Astrocyte (in vitro differentiated cells and primary cell): Measurements from ENCODE around the gene AUTS2. TPM values are rescaled to one million over a fixed set of nuclear protein-coding genes. Genes with fewer than 3 reads are reported as not detected.

Experiments
- DNase-seq: peaks from one replicate; pipeline ENCODE4 v3.0.0-alpha.2; 2010; ENCODE audit warnings: low read depth
- FAIRE-seq: peaks from 2 replicates; lab custom pipeline; 2011; peaks lifted over from hg19 to GRCh38; lab: Jason Lieb, UNC
- H2AFZ ChIP-seq: 2 replicates; pipeline ENCODE4 v1.6.0; 2012; ENCODE audit warnings: low read depth, low read length, inconsistent platforms
- H3K27ac ChIP-seq: 2 replicates; pipeline ENCODE4 v1.5.1; 2011; ENCODE audit warnings: low read depth, low read length, inconsistent platforms
- H3K27me3 ChIP-seq: 2 replicates; pipeline ENCODE4 v1.6.0; 2011; ENCODE audit warnings: low read length, inconsistent platforms; ENCODE audit not compliant: insufficient read depth
- H3K36me3 ChIP-seq: 2 replicates; pipeline ENCODE4 v1.5.1; 2011; ENCODE audit warnings: low read length, inconsistent platforms; ENCODE audit not compliant: insufficient read depth
- H3K4me1 ChIP-seq: 2 replicates; pipeline ENCODE4 v1.5.1; 2011; ENCODE audit warnings: low read length, inconsistent platforms; ENCODE audit not compliant: insufficient read depth
- H3K4me2 ChIP-seq: 2 replicates; pipeline ENCODE4 v1.6.0; 2012; ENCODE audit warnings: low read length, inconsistent platforms
- H3K4me3 ChIP-seq: 2 replicates; pipeline ENCODE4 v1.5.1; 2011; ENCODE audit warnings: low read depth, mild to moderate bottlenecking, low read length, inconsistent platforms; ENCODE audit not compliant: insufficient read depth
- H3K79me2 ChIP-seq: 2 replicates; pipeline ENCODE4 v1.6.0; 2012; ENCODE audit warnings: mild to moderate bottlenecking, low read length, inconsistent platforms; ENCODE audit not compliant: insufficient read depth
- H3K9ac ChIP-seq: 2 replicates; pipeline ENCODE4 v1.6.0; 2012; ENCODE audit warnings: mild to moderate bottlenecking, low read length, inconsistent platforms
- H3K9me3 ChIP-seq: 2 replicates; pipeline ENCODE4 v1.5.1; 2012; ENCODE audit warnings: low read depth, mild to moderate bottlenecking, low read length, inconsistent platforms; ENCODE audit not compliant: insufficient read depth
- H4K20me1 ChIP-seq: 2 replicates; pipeline ENCODE4 v1.6.0; 2012; ENCODE audit warnings: low read length, inconsistent platforms; ENCODE audit not compliant: insufficient read depth
- H3K27ac Mint-ChIP-seq: one replicate; pipeline ENCODE4 v1.8.0; 2021; ENCODE audit warnings: mild to moderate bottlenecking, mixed read lengths; ENCODE audit not compliant: unreplicated experiment
- H3K27me3 Mint-ChIP-seq: one replicate; pipeline ENCODE4 v1.8.0; 2021; ENCODE audit warnings: low read depth, mixed read lengths; ENCODE audit not compliant: unreplicated experiment
- H3K36me3 Mint-ChIP-seq: one replicate; pipeline ENCODE4 v1.8.0; 2021; ENCODE audit warnings: low read depth, mixed read lengths; ENCODE audit not compliant: unreplicated experiment
- H3K4me1 Mint-ChIP-seq: one replicate; pipeline ENCODE4 v1.8.0; 2021; ENCODE audit warnings: low read depth, mixed read lengths; ENCODE audit not compliant: unreplicated experiment
- H3K4me3 Mint-ChIP-seq: one replicate; pipeline ENCODE4 v1.8.0; 2021; ENCODE audit warnings: mild to moderate bottlenecking, moderate library complexity, mixed read lengths; ENCODE audit not compliant: unreplicated experiment
- H3K9me3 Mint-ChIP-seq: one replicate; pipeline ENCODE4 v1.8.0; 2021; ENCODE audit warnings: mild to moderate bottlenecking, mixed read lengths; ENCODE audit not compliant: unreplicated experiment
- CTCF ChIP-seq: IDR thresholded peaks from 2 replicates; pipeline ENCODE4 v1.5.1; 2011; ENCODE audit warnings: low read depth, mild to moderate bottlenecking, inconsistent platforms, low read length, moderate library complexity; ENCODE audit not compliant: insufficient read depth
- EZH2 ChIP-seq: IDR thresholded peaks from 2 replicates; pipeline ENCODE4 v1.6.1; 2012; ENCODE audit warnings: mild to moderate bottlenecking, low read length, inconsistent platforms; ENCODE audit not compliant: insufficient read depth
- total RNA-seq: library from RNA; stranded (reverse); gene quantifications from 2 replicates; pipeline ENCODE4 v1.2.1, GENCODE V29; 2021

AUTS2 gene
- total RNA-seq, 1 donor from 2014 or later, result 73.2 TPM

- no peaks in the 10 kb centered on the region for H3K36me3 ChIP-seq
- H2AFZ ChIP-seq, result no peak overlapping the region
- Mint-ChIP-seq H3K4me3 (no peak overlapping the region), H3K27me3 (no peaks in the 10 kb centered on the region), H3K27ac (no peak overlapping the region), H3K9me3 (peaks cover 1% of the 10 kb centered on the region), H3K4me1 (peaks cover 14% of the 10 kb centered on the region), H3K36me3 (peaks cover 2% of the 10 kb centered on the region)
- no peak overlapping the region for H3K27ac ChIP-seq
- H3K9ac ChIP-seq, result no peak overlapping the region
- peaks cover 6% of the 10 kb centered on the region for H3K79me2 ChIP-seq
- H4K20me1 ChIP-seq, result peaks cover 43% of the 10 kb centered on the region
- DNase-seq (no peak), FAIRE-seq (no peak)
- no peak overlapping the region for H3K4me3 ChIP-seq
- H3K4me2 ChIP-seq, result no peak overlapping the region
- no peak for TF ChIP-seq CTCF
- no peak for TF ChIP-seq EZH2
- no peaks in the 10 kb centered on the region for H3K4me1 ChIP-seq
- H3K9me3 ChIP-seq, result no peaks in the 10 kb centered on the region
- no peaks in the 10 kb centered on the region for H3K27me3 ChIP-seq
These were observed 171.6 kb downstream of the AUTS2 start for GRCh38 chr7:69769826-69770225.

GRCh38 chr7:69770613-69771012 lies 172.3 kb downstream of the AUTS2 start:
- Mint-ChIP-seq H3K27me3 (no peaks in the 10 kb centered on the region), H3K4me1 (peaks cover 14% of the 10 kb centered on the region), H3K36me3 (peaks cover 2% of the 10 kb centered on the region), H3K4me3 (no peak overlapping the region), H3K27ac (no peak overlapping the region), H3K9me3 (peaks cover 1% of the 10 kb centered on the region)
- Histone ChIP-seq H3K36me3 (no peaks in the 10 kb centered on the region), H3K9ac (no peak overlapping the region), H2AFZ (no peak overlapping the region), H3K27me3 (no peaks in the 10 kb centered on the region), H4K20me1 (peaks cover 40% of the 10 kb centered on the region), H3K9me3 (no peaks in the 10 kb centered on the region), H3K4me2 (no peak overlapping the region), H3K4me3 (no peak overlapping the region), H3K4me1 (peaks cover 5% of the 10 kb centered on the region), H3K27ac (no peak overlapping the region), H3K79me2 (peaks cover 3% of the 10 kb centered on the region)
- DNase-seq (no peak), FAIRE-seq (no peak)
- no peak for TF ChIP-seq EZH2
- TF ChIP-seq CTCF, result no peak

- Histone ChIP-seq H2AFZ (no peak overlapping the region), H3K27me3 (no peaks in the 10 kb centered on the region), H3K4me1 (peaks cover 5% of the 10 kb centered on the region), H3K27ac (no peak overlapping the region), H3K36me3 (no peaks in the 10 kb centered on the region), H3K4me3 (no peak overlapping the region), H4K20me1 (peaks cover 41% of the 10 kb centered on the region), H3K79me2 (no peaks in the 10 kb centered on the region), H3K9me3 (no peaks in the 10 kb centered on the region), H3K4me2 (no peak overlapping the region), H3K9ac (no peak overlapping the region)
- H3K9me3 Mint-ChIP-seq, result peaks cover 4% of the 10 kb centered on the region
- H3K27me3 Mint-ChIP-seq, result no peaks in the 10 kb centered on the region
- no peaks in the 10 kb centered on the region for H3K36me3 Mint-ChIP-seq
- TF ChIP-seq EZH2, result no peak
- no peak for TF ChIP-seq CTCF
- FAIRE-seq (no peak), DNase-seq (no peak)
- no peak overlapping the region for H3K27ac Mint-ChIP-seq
- peaks cover 22% of the 10 kb centered on the region for H3K4me1 Mint-ChIP-seq
- H3K4me3 Mint-ChIP-seq, result no peak overlapping the region
These were observed 174.6 kb downstream of the AUTS2 start for GRCh38 chr7:69772718-69773436.
